ENCODE results near the gene MRPL55.

DNA sequence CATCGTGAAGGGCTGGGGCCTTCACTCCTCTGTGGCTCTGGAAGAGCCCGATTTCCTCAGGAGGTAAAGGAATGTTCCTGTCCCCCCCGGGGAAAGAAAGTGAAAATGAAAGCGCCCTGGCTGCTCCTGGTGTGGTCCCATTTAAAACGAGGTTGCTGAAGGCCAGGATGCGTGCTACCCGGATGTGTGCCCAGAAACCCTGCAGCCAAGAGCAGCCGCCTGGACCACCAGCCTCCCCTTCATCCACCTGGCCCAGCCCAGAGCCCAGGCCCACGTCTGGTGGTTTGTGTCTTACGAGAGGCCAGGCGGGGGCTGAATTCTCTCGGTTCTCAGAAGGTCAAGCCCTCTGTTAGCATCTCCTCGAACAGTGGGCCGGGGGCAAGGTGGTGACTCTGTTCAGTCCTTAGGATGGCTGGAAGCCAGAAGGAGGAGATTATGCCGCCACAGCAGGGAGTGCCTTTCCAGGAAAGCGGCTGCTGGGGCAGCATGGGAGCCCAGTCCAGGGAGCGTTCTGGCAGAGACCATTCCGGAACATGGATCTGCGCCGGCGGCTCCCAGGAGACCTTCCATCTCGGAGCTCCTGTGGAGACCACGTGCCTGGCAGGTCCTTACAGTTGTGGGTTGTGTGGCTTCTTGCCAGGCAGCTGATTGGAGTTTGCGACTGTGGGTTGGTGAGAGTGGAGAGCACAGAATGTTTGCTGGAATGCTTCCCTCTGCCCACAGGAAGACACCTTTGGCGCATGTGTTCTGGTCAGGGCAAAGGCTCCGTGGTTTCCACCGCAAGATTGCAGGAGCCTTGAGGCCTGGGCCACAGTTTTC, 32.3 kb upstream of the MRPL55 start:
- TF ChIP-seq, protein P1, sequence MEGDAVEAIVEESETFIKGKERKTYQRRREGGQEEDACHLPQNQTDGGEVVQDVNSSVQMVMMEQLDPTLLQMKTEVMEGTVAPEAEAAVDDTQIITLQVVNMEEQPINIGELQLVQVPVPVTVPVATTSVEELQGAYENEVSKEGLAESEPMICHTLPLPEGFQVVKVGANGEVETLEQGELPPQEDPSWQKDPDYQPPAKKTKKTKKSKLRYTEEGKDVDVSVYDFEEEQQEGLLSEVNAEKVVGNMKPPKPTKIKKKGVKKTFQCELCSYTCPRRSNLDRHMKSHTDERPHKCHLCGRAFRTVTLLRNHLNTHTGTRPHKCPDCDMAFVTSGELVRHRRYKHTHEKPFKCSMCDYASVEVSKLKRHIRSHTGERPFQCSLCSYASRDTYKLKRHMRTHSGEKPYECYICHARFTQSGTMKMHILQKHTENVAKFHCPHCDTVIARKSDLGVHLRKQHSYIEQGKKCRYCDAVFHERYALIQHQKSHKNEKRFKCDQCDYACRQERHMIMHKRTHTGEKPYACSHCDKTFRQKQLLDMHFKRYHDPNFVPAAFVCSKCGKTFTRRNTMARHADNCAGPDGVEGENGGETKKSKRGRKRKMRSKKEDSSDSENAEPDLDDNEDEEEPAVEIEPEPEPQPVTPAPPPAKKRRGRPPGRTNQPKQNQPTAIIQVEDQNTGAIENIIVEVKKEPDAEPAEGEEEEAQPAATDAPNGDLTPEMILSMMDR (IDR thresholded peaks at IDR 0.05) = no peak
- TF ChIP-seq POLR2A (IDR thresholded peaks at IDR 0.05) = no peak

Measured in Peyer's patch (tissue), 4 donors.